Measurements from ENCODE around the gene ZBTB7A. TPM values are rescaled to one million over a fixed set of nuclear protein-coding genes. Genes with fewer than 3 reads are reported as not detected.
A peak's percentile ranks its signal among the peaks of the same experiment; 100 is the strongest.

The ZBTB7A gene
- total and polyA plus RNA-seq, 10 of the 15 experiments (the other 5 are each of a cell fraction or from before 2014, with no cell fraction given) = 0.26 to 42.4 (median 4.5) TPM

- TF ChIP-seq, protein P1, sequence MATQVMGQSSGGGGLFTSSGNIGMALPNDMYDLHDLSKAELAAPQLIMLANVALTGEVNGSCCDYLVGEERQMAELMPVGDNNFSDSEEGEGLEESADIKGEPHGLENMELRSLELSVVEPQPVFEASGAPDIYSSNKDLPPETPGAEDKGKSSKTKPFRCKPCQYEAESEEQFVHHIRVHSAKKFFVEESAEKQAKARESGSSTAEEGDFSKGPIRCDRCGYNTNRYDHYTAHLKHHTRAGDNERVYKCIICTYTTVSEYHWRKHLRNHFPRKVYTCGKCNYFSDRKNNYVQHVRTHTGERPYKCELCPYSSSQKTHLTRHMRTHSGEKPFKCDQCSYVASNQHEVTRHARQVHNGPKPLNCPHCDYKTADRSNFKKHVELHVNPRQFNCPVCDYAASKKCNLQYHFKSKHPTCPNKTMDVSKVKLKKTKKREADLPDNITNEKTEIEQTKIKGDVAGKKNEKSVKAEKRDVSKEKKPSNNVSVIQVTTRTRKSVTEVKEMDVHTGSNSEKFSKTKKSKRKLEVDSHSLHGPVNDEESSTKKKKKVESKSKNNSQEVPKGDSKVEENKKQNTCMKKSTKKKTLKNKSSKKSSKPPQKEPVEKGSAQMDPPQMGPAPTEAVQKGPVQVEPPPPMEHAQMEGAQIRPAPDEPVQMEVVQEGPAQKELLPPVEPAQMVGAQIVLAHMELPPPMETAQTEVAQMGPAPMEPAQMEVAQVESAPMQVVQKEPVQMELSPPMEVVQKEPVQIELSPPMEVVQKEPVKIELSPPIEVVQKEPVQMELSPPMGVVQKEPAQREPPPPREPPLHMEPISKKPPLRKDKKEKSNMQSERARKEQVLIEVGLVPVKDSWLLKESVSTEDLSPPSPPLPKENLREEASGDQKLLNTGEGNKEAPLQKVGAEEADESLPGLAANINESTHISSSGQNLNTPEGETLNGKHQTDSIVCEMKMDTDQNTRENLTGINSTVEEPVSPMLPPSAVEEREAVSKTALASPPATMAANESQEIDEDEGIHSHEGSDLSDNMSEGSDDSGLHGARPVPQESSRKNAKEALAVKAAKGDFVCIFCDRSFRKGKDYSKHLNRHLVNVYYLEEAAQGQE (IDR thresholded peaks at IDR 0.05; ENCODE audit: low read depth, low read length) = no peak
- 0 out of 2 replicates have a peak, but pooled peaks have one; percentile 62 for TF ChIP-seq TCF3 (IDR thresholded peaks at IDR 0.05; ENCODE audit: borderline replicate concordance, insufficient read depth, low read depth, low read length)
- no peak for TF ChIP-seq RUNX3 (IDR thresholded peaks at IDR 0.05; ENCODE audit: low read length)
Measured at GRCh38 chr19:4083677-4084546, 17.2 kb upstream of the ZBTB7A start (continued).

GRCh38 chr19:4082172-4082571 is 15.5 kb upstream of the ZBTB7A start:
- ATAC-seq (no peak), DNase-seq (ENCODE audit: low read depth, low spot score) (no peak), FAIRE-seq (no peak)
- ChIA-PET SMC1A (ENCODE audit: uncharacterized antibody, unreplicated experiment) (no interaction called here), POLR2A (interaction anchor here (0.5 kb wide), 1 partner anchor 111 kb away, joined by 3 read pairs; no protein-coding TSS in a partner anchor), RAD21 (ENCODE audit: unreplicated experiment) (no interaction called here), CTCF (interaction anchor here (0.6 to 1.5 kb wide), 2 partner anchors 11 to 27 kb away, joined by 3 to 4 read pairs; no protein-coding TSS in a partner anchor)
- in situ Hi-C loops (cut with MboI) = no loop called here
- TF ChIP-seq BHLHE40 (IDR thresholded peaks at IDR 0.05; ENCODE audit: borderline replicate concordance in 1 of 2, low read depth in 2 of 2, low read length in 1 of 2) (no peak), JUND (IDR thresholded peaks at IDR 0.05; ENCODE audit: low read depth, low read length) (no peak)
- TF ChIP-seq, protein P2, sequence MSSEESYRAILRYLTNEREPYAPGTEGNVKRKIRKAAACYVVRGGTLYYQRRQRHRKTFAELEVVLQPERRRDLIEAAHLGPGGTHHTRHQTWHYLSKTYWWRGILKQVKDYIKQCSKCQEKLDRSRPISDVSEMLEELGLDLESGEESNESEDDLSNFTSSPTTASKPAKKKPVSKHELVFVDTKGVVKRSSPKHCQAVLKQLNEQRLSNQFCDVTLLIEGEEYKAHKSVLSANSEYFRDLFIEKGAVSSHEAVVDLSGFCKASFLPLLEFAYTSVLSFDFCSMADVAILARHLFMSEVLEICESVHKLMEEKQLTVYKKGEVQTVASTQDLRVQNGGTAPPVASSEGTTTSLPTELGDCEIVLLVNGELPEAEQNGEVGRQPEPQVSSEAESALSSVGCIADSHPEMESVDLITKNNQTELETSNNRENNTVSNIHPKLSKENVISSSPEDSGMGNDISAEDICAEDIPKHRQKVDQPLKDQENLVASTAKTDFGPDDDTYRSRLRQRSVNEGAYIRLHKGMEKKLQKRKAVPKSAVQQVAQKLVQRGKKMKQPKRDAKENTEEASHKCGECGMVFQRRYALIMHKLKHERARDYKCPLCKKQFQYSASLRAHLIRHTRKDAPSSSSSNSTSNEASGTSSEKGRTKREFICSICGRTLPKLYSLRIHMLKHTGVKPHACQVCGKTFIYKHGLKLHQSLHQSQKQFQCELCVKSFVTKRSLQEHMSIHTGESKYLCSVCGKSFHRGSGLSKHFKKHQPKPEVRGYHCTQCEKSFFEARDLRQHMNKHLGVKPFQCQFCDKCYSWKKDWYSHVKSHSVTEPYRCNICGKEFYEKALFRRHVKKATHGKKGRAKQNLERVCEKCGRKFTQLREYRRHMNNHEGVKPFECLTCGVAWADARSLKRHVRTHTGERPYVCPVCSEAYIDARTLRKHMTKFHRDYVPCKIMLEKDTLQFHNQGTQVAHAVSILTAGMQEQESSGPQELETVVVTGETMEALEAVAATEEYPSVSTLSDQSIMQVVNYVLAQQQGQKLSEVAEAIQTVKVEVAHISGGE (CRISPR knock-in tag; IDR thresholded peaks at IDR 0.05) = no peak
- Histone ChIP-seq H3K4me2 (ENCODE audit: control insufficient read depth, insufficient read depth) (no peak overlapping the region), H4K20me1 (ENCODE audit: control insufficient read depth, insufficient read depth) (no peaks in the 10 kb centered on the region), H3K9ac (ENCODE audit: control insufficient read depth, insufficient read depth, low read length) (no peak overlapping the region), H3K9me3 (replicated peaks; ENCODE audit: control insufficient read depth, insufficient read depth, low read length) (no peaks in the 10 kb centered on the region), H2AFZ (ENCODE audit: control insufficient read depth, low read depth, low read length) (no peak overlapping the region), H3K27ac (ENCODE audit: control insufficient read depth, insufficient read depth) (no peak overlapping the region), H3K4me1 (ENCODE audit: control insufficient read depth, insufficient read depth, low read length) (peaks cover 18% of the 10 kb centered on the region), H3K36me3 (ENCODE audit: control insufficient read depth in 2 of 2, insufficient read depth in 2 of 2, low read length in 1 of 2) (no peaks in the 10 kb centered on the region), H3K4me3 (no peak overlapping the region), H3K79me2 (ENCODE audit: control insufficient read depth, insufficient read depth, low read length) (no peaks in the 10 kb centered on the region), H3K27me3 (replicated peaks in 1 of 2; ENCODE audit: control insufficient read depth in 2 of 2, insufficient read depth in 2 of 2, low read length in 1 of 2) (no peaks in the 10 kb centered on the region)
- WGBS (ENCODE audit: insufficient coverage, insufficient replicate concordance, low lambda C conversion rate, missing lambda C conversion rate) = 96% methylated on average over 9 of the region's 9 CpGs
- intact Hi-C loops (cut with micrococcal nuclease; ENCODE audit: unreplicated experiment) = no loop called here
- BruUV-seq (replicated peaks) = no TSS peak

All from GM12878 (cell line).